Natural killer cell (primary cell): ENCODE measurements around the gene AXIN2. TPM values are rescaled to one million over a fixed set of nuclear protein-coding genes. Genes with fewer than 3 reads are reported as not detected.

ENCODE experiments used
- ATAC-seq, 3 donors: fragments of 150-1000 bp in 2 of 3; fragments of 200-7000 bp in 1 of 3; cut with Tn5 transposase; 1 replicate in 1 of 3; 2 replicates in 2 of 3; pipeline ENCODE4 v1.10.0; 2021; ENCODE audit warnings: mild to moderate bottlenecking in 2 of 3, moderate library complexity in 2 of 3
- DNase-seq, 2 donors: peaks; one replicate each; pipeline versions ENCODE4 v3.0.0 to v3.0.0-alpha.2; 2013 to 2021; ENCODE audit warnings: mixed read lengths in 1 of 2
- H3K27ac ChIP-seq: one replicate; pipeline ENCODE4 v1.5.1; 2013; ENCODE audit warnings: mild to moderate bottlenecking, low read length
- H3K27me3 ChIP-seq: one replicate; pipeline ENCODE4 v1.6.1; 2013; ENCODE audit warnings: low read length; ENCODE audit not compliant: control insufficient read depth, insufficient read depth
- H3K36me3 ChIP-seq: one replicate; pipeline ENCODE4 v1.6.1; 2013; ENCODE audit warnings: low read length; ENCODE audit not compliant: control insufficient read depth, insufficient read depth
- H3K4me1 ChIP-seq: one replicate; pipeline ENCODE4 v1.6.1; 2013; ENCODE audit warnings: low read length; ENCODE audit not compliant: control insufficient read depth, insufficient read depth
- H3K4me3 ChIP-seq: one replicate; pipeline ENCODE4 v1.5.1; 2013; ENCODE audit warnings: low read length
- H3K9me3 ChIP-seq: one replicate; pipeline ENCODE4 v1.6.1; 2013; ENCODE audit warnings: low read length; ENCODE audit not compliant: control insufficient read depth, insufficient read depth
- H3K27ac Mint-ChIP-seq, 2 donors: one replicate each; pipeline ENCODE4 v1.8.0; 2022; ENCODE audit warnings: mild to moderate bottlenecking in 2 of 2, mixed read lengths in 2 of 2, moderate library complexity in 1 of 2
- H3K27me3 Mint-ChIP-seq, 2 donors: one replicate each; pipeline ENCODE4 v1.8.0; 2022; ENCODE audit warnings: low read depth in 2 of 2, mixed read lengths in 2 of 2
- H3K36me3 Mint-ChIP-seq: one replicate; pipeline ENCODE4 v1.8.0; 2022; ENCODE audit warnings: mixed read lengths
- H3K4me1 Mint-ChIP-seq, 2 donors: one replicate each; pipeline ENCODE4 v1.8.0; 2022; ENCODE audit warnings: mixed read lengths in 2 of 2
- H3K4me3 Mint-ChIP-seq: one replicate; pipeline ENCODE4 v1.8.0; 2022; ENCODE audit warnings: mild to moderate bottlenecking, moderate library complexity, mixed read lengths
- H3K9me3 Mint-ChIP-seq, 2 donors: one replicate each; pipeline ENCODE4 v1.8.0; 2022; ENCODE audit warnings: mixed read lengths in 2 of 2
- WGBS: methylation state at CpG from one replicate; pipeline ENCODE4 v1.1.7; 2013; ENCODE audit warnings: missing lambda C conversion rate; ENCODE audit not compliant: insufficient coverage; 5-methylcytosine and 5-hydroxymethylcytosine counted together
- intact Hi-C: fragments of 100-400 bp; cut with micrococcal nuclease; formaldehyde crosslinking; loops from one replicate; pipeline ENCODE4 v1.14.2; 2022
- total RNA-seq, 4 donors: library from RNA; stranded (reverse); fragments of 120-200 nt in 1 of 4; gene quantifications; one replicate each; pipeline versions ENCODE4 v1.2.3 to v1.2.4, GENCODE V29; 2013 to 2022
- TF ChIP-seq, protein P1 (sequence below): fragments of 200-600 bp; IDR thresholded peaks from one replicate; pipeline ENCODE4 v1.8.0; 2022; ENCODE audit warnings: antibody characterized with exemption

AXIN2 gene
- total RNA-seq, 3 donors from 2014 or later (not counting 1 experiment from before 2014, with no cell fraction given): 1.3 to 4.1 (median 1.7) TPM

- no peaks in the 10 kb centered on the region for H3K9me3 Mint-ChIP-seq
- H3K27me3 Mint-ChIP-seq: peaks cover 0 to 9% of the 10 kb centered on the region in 2 donors
- Histone ChIP-seq H3K4me1 (no peaks in the 10 kb centered on the region), H3K27me3 (no peaks in the 10 kb centered on the region), H3K9me3 (no peaks in the 10 kb centered on the region), H3K4me3 (no peak overlapping the region), H3K36me3 (no peaks in the 10 kb centered on the region), H3K27ac (no peak overlapping the region)
- ATAC-seq: no peak
- 86% methylated on average over 12 of the region's 12 CpGs for WGBS
- H3K4me1 Mint-ChIP-seq: no peaks in the 10 kb centered on the region
- intact Hi-C loops: no loop called here
- DNase-seq: no peak
- no peaks in the 10 kb centered on the region for H3K36me3 Mint-ChIP-seq
- no peak overlapping the region for H3K27ac Mint-ChIP-seq
- TF ChIP-seq, protein P1, sequence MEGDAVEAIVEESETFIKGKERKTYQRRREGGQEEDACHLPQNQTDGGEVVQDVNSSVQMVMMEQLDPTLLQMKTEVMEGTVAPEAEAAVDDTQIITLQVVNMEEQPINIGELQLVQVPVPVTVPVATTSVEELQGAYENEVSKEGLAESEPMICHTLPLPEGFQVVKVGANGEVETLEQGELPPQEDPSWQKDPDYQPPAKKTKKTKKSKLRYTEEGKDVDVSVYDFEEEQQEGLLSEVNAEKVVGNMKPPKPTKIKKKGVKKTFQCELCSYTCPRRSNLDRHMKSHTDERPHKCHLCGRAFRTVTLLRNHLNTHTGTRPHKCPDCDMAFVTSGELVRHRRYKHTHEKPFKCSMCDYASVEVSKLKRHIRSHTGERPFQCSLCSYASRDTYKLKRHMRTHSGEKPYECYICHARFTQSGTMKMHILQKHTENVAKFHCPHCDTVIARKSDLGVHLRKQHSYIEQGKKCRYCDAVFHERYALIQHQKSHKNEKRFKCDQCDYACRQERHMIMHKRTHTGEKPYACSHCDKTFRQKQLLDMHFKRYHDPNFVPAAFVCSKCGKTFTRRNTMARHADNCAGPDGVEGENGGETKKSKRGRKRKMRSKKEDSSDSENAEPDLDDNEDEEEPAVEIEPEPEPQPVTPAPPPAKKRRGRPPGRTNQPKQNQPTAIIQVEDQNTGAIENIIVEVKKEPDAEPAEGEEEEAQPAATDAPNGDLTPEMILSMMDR: no peak
- no peak overlapping the region for H3K4me3 Mint-ChIP-seq
Measured at GRCh38 chr17:65584604-65585521, 23.4 kb upstream of the AXIN2 start.

GRCh38 chr17:65583921-65584603 is 22.6 kb upstream of the AXIN2 start:
- no peaks in the 10 kb centered on the region for H3K27me3 ChIP-seq
- no peaks in the 10 kb centered on the region for H3K4me1 Mint-ChIP-seq
- H3K27ac ChIP-seq: no peak overlapping the region
- no peaks in the 10 kb centered on the region for H3K36me3 Mint-ChIP-seq
- TF ChIP-seq, protein P1: no peak
- ATAC-seq (no peak), DNase-seq (no peak)
- peaks cover 0 to 9% of the 10 kb centered on the region in 2 donors for H3K27me3 Mint-ChIP-seq
- H3K9me3 ChIP-seq: no peaks in the 10 kb centered on the region
- H3K4me3 ChIP-seq: no peak overlapping the region
- intact Hi-C loops: no loop called here
- H3K4me1 ChIP-seq: no peaks in the 10 kb centered on the region
- no peaks in the 10 kb centered on the region for H3K36me3 ChIP-seq
- H3K27ac Mint-ChIP-seq: no peak overlapping the region
- no peak overlapping the region for H3K4me3 Mint-ChIP-seq
- no peaks in the 10 kb centered on the region for H3K9me3 Mint-ChIP-seq
- WGBS: 77% methylated on average over 9 of the region's 10 CpGs

DNA sequence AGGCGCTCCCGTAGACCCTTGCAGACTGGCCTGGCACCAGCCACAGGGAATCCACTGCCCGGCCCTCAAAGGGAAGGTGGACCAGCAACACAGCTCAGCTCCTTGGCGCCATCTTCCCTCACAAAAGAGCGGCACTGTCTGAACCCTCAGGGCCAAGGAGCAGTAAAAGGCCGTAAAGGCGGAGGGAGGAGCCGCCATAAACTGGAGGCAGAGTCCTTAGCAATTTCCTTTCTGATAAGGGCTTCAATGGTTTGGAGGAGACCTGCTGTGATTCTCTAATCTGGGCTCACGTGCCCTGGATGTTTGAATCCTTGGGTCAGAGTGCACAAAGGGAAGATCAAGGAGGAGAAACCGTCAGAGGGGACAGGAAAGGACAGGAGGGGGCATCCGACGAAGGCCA is 15.5 kb upstream of the AXIN2 start:
- Mint-ChIP-seq H3K9me3 (no peaks in the 10 kb centered on the region), H3K4me1 (no peaks in the 10 kb centered on the region), H3K27me3 (peaks cover 0 to 3% of the 10 kb centered on the region in 2 donors), H3K4me3 (no peak overlapping the region), H3K27ac (no peak overlapping the region), H3K36me3 (no peaks in the 10 kb centered on the region)
- Histone ChIP-seq H3K27ac (no peak overlapping the region), H3K9me3 (no peaks in the 10 kb centered on the region), H3K4me1 (no peaks in the 10 kb centered on the region), H3K27me3 (no peaks in the 10 kb centered on the region), H3K4me3 (no peak overlapping the region), H3K36me3 (no peaks in the 10 kb centered on the region)
- TF ChIP-seq, protein P1: no peak
- WGBS: 80% methylated on average over 12 of the region's 12 CpGs
- DNase-seq: no peak
- no peak for ATAC-seq
- intact Hi-C loops: no loop called here
